ENCODE data around the gene PDCD10.

The PDCD10 gene

GRCh38 chr3:167671878-167672427 is 62.7 kb downstream of the PDCD10 start:
- DNase-seq: no peak

GRCh38 chr3:167669699-167670098 is 65.0 kb downstream of the PDCD10 start:
- no peak for DNase-seq

- no peak for DNase-seq
These were observed 66.0 kb downstream of the PDCD10 start for GRCh38 chr3:167668651-167669050.

- no peak for DNase-seq
These were observed 68.1 kb downstream of the PDCD10 start for GRCh38 chr3:167666563-167666962.

- no peak for DNase-seq
These were observed 71.7 kb downstream of the PDCD10 start for GRCh38 chr3:167662919-167663400.

- DNase-seq: no peak
These were observed 76.9 kb downstream of the PDCD10 start for GRCh38 chr3:167657684-167658225.

GRCh38 chr3:167656821-167657220 is 77.9 kb downstream of the PDCD10 start:
- no peak for DNase-seq

- DNase-seq: peak; percentile 9 to 10
These were observed 80.9 kb downstream of the PDCD10 start, which contains the start of gene WDR49 for GRCh38 chr3:167653760-167654159. Gene WDR49, minus strand, starts transcription at chr3:167653942. Its CDS starts 517 bp downstream, at chr3:167653425.

GRCh38 chr3:167653155-167653554 is 81.5 kb downstream of the PDCD10 start:
- no peak for DNase-seq

GRCh38 chr3:167651826-167652225 is 82.9 kb downstream of the PDCD10 start:
- no peak for DNase-seq

GRCh38 chr3:167650459-167650858 is 84.2 kb downstream of the PDCD10 start:
- no peak for DNase-seq

GRCh38 chr3:167649746-167650145 is 84.9 kb downstream of the PDCD10 start:
- DNase-seq: no peak

- no peak for DNase-seq
These were observed 90.1 kb downstream of the PDCD10 start for GRCh38 chr3:167644611-167645010.

Measured in CD4-positive, alpha-beta T cell treated with Interleukin-1 beta for 1 hour (primary cell).